ENCODE measurements around the gene LRCH2.
"Not testable (repeated sequence)": the region's sequence is repeated elsewhere in the genome, so short reads cannot be mapped to it uniquely, and the experiment has no call there.

The LRCH2 gene, protein sequence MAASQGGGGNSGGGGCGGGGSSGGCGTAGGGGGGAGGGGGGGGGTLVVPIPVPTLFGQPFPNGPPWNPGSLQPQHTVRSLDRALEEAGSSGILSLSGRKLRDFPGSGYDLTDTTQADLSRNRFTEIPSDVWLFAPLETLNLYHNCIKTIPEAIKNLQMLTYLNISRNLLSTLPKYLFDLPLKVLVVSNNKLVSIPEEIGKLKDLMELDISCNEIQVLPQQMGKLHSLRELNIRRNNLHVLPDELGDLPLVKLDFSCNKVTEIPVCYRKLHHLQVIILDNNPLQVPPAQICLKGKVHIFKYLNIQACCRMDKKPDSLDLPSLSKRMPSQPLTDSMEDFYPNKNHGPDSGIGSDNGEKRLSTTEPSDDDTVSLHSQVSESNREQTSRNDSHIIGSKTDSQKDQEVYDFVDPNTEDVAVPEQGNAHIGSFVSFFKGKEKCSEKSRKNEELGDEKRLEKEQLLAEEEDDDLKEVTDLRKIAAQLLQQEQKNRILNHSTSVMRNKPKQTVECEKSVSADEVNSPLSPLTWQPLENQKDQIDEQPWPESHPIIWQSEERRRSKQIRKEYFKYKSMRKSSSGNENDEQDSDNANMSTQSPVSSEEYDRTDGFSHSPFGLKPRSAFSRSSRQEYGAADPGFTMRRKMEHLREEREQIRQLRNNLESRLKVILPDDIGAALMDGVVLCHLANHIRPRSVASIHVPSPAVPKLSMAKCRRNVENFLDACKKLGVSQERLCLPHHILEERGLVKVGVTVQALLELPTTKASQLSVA

DNA sequence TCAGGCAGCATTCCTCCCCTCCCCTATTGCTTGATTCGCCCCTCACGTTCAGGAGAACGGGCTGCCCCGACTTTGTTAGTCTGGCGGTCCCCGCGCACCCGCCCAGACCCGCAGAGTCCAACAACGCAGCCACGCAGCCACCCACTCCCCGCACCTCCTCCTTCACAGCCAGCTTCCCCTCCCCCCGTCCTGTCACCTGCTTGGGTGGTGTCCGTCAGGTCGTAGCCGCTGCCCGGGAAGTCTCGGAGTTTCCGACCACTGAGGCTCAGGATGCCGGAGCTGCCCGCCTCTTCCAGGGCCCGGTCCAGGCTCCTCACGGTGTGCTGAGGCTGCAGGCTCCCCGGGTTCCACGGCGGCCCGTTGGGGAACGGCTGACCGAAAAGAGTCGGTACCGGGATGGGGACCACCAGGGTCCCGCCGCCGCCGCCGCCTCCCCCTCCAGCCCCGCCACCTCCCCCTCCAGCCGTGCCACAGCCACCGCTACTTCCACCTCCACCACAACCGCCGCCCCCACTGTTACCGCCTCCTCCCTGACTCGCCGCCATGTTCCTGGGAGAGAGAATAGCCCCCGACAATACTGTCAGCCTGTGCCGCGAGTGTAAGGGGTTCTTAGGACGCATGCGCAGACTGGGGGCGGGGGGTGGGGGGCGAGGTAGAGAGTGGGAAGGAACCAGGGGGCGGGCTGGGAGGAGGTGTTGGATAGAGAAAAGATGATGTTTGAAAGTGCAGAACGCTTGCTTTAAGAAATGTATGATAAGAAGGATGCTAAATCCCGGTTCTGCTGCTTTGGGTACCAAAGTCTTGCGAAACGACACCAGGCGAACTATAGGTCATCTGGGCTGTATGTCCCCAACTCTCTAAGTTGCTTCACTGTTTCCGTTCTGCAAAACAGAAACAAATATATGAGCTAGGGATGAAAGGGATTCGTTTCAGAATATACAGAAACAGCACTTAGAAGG, at the start of gene LRCH2:
LRCH2 (minus strand) TSS at position 600 of the 959 bp plus-strand sequence; CDS start at position 545, 55 bp downstream.
- no peak for DNase-seq

DNA sequence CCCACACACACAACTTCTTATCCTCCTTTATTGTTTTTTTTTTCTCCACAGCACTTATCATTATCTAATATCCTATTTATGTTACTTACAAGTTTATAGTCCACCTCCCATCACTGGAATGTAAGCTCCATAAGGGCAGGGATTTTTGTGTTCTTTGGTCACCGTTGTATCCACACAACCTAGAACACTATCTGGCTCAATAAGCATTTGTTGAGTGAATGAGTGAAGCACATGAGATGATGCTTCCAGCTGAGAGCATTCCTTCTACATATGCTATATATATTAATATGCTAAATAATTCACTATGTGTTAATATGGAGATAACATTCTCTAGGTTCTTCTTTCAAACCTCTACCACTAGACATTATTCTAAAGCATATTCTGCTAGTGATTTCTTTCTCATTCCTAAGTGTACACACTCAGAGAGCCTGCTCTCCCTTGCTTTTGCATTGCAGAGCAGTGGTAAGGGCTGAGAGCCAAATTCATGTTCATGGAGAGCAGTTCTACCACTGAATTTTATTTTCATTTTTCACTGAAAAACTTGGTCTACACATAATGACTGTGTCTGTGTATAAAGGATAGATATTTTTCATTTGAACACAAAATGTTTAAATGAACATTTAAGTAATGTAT, 35.3 kb upstream of the LRCH2 start:
- no peak for DNase-seq

DNA sequence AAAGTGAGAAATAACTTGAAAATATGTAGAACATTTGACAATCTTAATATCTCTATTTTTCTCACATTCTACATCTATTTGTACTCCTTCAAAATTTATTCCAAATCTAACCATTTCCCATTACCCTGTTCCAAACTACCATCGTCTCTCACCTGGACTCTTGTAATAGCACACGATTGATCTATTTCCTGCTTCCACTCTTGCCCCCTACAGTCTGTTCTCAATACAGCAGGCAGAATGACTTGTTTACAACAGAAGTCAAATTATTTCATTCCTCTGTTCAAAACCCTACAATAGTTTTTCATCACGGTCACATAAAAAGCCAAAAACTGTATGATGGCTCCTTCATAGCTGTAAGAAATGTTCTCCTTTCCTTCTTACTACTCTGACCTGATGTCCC, 34.5 kb upstream of the LRCH2 start:
- DNase-seq = no peak

DNA sequence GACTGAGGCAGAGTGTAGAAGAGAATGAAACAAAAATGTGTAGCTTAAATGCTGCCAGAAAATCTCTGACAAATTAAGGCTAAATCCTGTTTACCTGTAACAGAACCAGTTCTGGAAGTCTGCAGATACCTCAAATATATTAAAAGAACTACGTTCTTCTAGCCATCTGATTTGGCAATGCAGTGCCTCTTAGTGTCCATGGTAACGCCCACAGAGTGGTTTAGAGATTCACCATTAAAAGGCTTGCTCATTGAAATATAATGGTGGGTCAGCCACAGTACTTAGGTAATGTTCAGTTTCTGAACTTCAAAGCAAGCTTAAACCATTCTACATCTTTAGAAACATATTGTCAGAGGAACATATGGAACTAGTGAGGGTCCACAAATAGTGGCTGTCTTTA, 32.4 kb upstream of the LRCH2 start:
- DNase-seq = no peak

DNA sequence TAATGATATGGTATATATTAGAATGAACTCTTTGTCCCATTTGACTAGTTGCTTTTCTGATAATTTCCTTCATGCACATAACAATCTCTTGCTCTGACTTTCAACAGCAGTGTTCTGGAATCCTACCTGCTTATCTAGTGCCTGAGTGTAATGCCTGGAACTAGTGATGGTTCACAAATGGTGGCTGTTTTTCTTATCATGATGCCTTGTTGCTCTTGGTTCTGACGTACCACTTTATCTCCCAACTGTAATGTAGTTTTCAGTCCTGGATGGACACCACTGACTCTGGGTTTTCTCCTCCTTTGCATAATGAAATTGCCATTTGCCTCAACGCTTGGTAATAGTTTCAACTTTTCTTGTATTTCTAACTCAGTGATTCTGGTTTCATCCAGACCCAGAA, 30.1 kb upstream of the LRCH2 start:
- no peak for DNase-seq

DNA sequence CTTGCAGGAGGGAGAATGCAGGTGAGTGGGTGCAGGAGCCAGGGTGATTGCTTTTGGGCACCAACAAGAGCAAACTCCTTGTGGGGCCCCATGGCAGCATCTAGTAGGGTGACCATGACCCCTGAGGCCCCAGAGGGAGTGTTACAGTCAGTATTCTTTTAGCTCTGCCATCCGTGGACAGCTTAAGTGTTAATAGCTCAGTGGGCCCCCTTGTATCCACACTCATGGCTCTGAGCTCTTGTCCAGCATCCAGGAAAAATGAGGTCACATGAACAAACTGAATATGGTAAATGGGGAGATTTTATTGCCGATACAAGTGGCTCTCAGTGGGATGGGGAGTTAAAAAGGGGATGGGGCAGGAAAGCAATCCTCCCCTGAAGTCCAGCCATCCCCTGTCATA, 27.3 kb upstream of the LRCH2 start:
- no peak for DNase-seq

DNA sequence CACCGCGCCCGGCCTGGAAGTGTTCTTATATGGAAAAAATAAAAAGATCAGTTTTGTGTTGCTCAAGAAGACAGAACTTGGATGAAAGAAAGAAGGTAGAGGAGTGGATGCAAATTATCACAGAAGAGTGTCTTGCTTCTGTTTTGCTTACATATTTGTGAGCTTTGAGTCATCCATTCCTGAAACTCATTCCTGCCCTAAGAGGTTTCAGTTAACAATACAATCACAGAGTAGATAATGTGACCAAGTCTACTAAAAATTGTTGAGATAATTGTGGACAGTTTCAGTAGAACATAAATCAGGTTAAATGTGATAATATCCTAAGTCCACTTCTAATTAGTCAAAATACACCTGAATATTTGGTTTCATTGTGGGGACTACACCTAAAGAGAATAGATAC, 26.4 kb upstream of the LRCH2 start:
- no peak for DNase-seq

DNA sequence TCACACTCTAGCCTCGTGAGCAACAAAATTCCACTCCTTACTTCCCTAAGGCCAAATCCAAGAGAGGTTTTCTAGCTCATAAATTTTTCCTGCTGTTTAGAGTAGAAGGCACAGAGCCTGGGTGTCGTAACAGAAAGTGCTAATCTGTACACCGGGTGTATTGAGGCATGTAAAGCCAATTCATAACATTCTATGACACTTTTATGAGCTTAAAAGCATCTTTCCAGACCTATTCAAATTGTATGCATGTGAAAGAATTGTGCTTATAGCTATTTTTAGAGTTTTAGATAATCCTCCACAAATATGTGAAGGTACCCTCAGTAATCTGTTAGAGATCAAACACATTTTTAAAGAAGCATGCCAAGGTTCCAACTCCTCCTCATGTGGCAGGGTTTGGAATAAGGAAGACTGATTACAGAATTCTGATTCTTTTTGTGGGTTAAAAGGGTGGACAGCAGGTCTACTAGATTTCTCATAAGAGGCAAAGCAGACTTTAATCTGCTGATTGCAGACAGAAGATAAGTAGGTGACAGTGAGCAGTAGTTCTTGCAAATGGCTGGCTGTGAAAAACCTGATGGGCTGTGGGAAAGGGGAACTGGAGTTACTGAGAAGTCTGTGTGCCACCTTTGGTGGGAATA, 25.5 kb upstream of the LRCH2 start:
- no peak for DNase-seq

DNA sequence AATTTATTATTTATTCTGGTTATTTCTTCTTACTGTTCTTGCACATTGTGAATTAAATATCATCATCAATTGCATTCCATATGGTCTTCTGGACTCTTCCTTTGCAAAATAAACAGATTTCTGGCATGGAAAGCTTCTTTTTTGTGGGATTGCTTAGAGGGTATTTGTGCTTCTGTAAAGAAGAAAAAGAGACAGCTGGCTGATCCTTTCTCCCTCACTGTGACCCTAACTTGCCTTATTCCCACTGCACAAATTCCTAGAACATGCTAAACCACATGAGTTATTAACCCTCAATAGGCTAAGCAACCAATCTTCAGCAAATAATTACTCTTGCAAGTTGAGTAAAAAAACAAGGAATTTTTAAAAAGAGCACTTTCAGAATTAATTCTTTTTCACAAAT, 23.8 kb upstream of the LRCH2 start:
- no peak for DNase-seq

DNA sequence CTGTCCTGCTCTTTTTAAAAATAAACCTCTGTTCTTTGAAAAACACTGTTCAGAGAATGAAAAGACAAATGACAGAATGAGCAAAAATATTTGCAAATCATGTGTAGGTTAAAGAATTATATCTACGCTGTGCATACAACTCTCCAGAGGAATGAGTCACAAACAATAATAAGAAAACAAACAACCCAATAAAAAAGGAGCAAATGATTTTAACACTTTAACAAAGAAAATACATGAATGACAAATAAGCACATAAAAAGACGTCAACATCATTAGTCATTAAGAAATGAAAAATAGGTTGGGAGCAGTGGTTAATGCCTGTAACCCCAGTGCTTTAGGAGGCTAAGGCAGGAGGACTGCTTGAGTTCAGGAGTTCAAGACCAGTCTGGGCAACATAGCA, 21.1 kb upstream of the LRCH2 start:
- no peak for DNase-seq

DNA sequence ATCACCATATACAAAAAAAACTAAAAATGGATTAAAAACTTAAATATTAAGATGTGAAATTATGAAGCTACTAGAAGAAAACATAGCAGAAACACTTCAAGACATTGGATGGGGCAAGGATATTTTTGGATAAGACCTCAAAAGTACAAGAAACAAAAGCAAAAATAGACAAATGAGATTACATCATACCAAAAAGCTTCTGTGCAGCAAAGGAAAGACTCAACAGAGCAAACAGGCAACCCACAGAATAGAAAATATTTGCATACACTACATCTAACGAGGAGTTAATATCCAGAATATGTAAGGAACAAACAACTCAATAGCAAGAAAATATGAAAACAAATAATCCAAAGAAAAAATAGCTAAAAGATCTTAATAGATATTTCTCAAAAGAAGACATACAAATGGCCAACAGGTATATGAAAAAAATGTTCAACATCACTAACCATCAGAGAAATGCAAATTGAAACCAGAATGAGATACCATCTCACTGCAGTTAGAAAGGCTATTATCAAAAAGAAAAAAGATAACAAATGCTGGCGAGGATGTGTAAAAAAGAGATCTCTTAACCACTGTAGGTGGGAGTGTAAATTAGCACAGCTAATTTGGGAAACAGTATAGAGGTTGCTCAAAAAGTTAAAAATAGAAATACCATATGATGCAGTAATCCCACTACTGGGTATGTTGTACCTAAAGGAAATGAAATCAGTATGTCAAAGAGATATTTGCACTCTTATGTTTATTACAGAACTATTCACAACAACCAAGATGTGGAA, 17.8 kb upstream of the LRCH2 start:
- DNase-seq = no peak

DNA sequence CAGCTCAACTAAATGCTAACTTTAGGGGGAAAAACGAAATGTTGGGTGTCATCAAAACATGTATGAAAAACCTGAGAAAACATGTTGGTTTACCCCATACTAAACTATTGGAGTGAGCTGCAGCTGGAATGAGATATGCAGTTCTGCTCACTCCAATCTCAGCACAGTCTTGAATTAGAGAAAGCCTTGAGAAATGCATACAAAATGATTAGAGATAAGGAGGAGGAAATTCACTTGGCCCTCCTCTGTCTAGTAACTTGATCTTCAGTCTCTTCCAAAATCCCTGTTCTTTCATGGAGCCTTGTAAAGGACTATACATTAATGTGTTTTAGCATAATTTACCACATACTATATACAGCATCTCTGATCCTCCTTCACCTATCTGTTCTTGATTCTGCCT, 3.2 kb upstream of the LRCH2 start:
- DNase-seq = no peak

DNA sequence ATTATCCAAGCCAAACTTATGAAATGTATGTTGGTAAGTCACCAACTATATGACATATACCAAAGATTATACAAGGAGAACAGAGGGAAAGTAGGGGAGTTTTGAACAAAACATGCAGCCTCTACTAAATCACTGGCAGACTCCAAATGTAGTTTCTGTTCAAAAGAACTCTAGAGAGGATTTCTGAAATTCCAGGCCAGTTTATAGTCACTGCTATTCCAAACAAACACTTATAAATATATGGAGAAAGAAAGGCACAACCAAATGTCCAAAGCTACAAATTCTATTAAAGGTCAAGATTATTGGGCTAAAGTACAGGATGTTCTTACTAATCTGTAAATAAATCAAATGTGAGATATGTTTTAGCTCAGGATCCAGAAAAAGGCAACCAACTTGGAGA, 2.7 kb upstream of the LRCH2 start:
- DNase-seq = no peak

DNA sequence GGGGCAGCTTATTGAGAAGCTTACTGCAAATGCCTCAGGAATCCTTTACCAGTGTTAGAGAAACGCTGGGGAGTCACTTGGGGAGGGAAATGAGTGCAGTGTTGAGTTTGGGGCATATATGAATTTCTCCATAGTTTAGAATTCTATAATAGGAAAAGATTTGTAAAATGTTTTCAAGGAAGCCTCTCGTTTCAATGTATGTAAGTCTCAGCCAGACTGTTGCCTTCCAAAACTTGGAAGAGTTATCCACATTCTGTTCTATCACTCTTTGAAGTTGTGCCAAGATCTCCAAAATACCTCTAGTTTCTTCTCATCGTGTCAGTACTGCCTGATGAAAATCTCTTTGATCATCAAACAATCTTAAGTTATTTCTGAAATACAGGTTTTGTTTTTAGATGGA, 565 bp upstream of the LRCH2 start:
- DNase-seq = no peak

DNA sequence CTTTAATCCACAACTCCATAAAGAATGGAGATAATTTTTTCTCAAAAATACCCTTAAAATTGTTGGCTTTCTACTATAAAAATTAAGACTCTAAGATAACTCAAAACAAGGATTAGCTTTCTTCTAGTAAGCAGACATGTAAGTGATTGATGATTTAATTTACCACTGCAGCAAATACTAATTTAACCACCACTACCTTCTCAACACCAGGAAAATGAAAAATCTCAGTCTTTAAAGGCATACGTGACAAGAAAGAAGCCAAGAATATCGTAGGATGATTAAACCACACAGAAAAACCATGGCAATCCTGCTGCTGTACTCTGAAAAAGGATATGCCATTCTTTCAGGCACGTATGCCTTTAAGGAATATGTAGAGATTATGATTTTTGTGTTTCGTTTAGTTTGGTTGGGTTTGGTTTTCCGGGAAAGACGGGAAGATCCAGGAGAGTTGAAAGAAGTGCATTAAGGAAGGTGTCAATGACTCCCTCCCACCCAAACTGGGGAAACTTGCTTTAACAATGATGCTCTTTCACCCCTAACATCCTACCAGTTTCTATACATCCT, 881 bp downstream of the LRCH2 start:
- DNase-seq = no peak

DNA sequence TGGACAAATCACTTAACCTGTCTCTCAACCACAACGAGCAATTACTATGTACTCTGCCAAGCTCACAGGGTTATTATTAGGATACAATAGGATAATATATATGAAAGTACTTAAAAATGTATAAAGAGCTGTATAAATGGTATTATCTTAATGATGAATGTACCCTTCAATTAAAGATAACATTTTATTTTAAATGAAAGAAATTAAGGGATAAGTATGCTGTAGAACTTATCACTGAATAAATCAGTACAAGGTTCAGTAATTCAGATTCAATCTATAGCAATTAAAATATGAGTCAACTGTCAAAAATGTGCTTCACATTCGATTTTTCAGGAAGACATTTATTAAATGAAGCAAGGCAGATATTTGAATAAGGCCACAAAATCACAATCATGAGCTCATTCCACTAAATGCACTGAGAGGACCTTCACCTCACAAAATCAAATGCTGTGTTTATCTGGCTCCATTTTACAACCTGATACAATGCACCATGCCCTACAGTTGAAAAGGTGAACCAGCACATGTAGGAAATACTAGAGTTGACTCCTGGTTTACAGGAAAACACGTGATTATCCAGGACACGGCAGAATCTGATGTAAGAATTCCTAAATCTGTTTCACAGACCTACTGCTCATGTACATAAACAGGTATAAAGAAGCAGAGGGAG, 4.4 kb downstream of the LRCH2 start:
- no peak for DNase-seq

DNA sequence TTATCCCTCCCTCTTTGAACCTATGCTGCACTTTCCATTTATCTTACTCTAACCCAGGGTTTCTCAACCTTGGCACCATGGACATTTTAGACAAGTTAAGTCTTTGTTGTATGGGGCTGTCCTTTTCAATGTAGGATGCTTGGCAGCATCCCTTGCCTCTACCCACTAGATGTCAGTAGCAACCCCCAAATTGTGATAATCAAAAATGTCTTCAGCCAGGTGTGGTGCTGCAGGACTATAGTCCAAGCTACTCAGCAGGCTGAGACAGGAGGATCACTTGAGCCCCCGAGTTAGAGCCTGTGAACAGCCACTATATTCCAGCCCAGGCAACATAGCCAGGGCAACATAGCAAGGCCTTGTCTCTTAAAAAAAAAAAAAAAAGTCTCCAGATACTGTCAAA, 7.0 kb downstream of the LRCH2 start:
- peak; percentile 0 to 4 for DNase-seq

DNA sequence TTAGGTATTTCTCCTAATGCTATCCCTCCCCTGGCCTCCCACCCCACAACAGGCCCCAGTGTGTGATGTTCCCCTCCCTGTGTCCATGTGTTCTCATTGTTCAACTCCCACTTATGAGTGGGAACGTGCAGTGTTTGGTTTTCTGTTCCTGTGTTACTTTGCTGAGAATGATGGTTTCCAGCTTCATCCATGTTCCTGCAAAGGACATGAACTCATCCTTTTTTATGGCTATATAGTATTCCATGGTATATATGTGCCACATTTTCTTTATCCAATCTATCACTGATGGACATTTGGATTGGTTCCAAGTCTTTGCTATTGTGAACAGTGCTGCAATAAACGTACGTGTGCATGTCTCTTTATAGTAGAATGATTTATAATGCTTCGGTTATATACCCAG, 16.6 kb downstream of the LRCH2 start:
- not testable (repeated sequence) for DNase-seq

DNA sequence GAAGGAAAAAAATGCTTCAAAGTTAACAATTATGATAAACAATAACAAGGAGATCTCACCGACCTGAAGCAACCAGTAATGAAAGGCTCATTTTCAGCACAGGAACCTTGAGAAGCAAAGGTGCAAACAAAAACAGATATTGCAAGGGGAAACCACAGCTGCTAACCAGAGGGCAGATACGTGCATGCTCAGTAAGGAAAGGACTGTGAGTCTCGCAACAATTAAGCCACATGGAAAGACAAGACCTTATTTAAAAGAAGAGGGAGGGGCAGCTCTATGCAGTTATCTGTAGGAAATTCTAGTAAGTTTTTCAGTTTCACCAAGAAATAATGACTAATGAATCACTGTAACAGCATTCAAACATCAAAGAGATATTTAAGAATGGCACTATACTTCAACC, 19.3 kb downstream of the LRCH2 start:
- no peak for DNase-seq

DNA sequence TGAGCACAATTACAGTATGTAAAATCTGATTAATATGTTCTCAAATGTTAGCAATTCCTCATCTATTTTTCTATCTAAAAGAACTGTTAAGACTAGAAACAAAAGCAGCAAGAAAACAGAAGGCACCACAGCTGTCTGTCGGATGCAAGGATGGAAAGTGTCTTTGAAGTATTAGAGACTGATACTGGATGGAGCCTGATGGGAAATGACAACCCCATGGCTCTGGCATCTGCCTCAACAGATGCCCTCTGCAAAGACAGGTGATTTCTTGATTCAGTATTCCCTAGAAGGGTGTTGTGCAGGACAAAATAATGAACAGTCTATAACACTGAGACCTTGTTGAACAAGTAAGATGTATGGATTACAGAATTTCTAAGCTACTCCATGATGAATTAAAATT, 19.7 kb downstream of the LRCH2 start:
- DNase-seq = no peak
